HG03097 (cell line): Measurements from ENCODE around the gene HOXC12.

Experiments used
- ATAC-seq: cut with Tn5 transposase; IDR thresholded peaks from one replicate; pipeline ENCODE4 v1.9.1; 2021; ENCODE audit not compliant: unreplicated experiment, low FRiP score

Gene HOXC12

DNA sequence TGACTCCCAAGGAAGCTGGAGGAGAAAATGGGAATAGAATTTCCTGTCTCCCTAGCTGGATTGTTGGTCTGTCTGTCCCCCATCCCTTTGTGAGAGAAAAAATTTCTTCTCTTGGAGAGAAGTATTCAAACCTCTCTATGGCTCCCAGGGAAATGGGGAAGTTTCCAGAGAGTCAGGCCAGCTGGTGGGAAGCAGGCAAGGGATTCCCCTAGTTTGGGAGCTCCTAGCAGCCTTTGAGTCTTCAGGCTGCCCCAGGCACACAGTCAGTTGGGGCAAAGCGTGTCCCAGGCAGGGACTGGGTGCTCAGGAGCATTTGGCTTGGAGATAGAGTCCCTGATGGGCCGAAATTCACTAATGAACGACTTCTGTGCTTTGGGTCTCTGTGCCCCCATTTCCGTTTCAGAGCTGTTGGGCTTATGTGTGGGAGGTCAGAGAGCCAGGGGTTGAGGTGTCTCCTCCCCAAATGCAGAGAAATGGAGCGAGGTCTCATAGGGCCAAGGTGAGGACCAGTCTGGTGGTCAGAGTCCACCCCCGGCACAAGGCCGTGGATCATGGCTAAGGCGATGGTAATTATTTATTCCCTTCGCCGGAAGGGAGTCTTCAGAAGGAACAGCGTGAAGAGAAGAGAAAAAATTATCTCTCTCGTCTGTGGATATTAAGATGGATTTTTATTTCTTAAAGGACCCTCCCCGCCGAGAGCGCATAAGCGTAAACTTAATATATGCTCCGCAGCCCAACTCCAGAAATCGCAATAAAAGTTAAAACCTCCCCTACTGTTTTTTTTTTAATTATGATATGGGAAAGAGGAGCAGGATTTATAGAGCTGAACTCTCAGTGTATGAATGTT is 38.7 kb downstream of the HOXC12 start:
- no peak for ATAC-seq

DNA sequence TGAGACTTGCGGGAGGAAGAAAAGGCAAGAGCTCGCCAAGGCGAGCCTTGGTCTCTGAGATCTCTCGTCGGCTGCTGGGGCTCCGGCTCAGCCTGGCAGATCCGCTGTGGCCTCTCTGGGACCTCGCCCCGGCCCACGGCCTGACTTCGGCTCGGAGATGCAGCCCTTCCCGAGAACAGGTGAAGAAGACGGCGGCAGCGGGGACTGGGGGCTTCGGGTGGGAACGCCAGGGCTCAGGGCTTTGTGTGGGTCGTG is 39.2 kb downstream of the HOXC12 start:
- ATAC-seq = no peak

DNA sequence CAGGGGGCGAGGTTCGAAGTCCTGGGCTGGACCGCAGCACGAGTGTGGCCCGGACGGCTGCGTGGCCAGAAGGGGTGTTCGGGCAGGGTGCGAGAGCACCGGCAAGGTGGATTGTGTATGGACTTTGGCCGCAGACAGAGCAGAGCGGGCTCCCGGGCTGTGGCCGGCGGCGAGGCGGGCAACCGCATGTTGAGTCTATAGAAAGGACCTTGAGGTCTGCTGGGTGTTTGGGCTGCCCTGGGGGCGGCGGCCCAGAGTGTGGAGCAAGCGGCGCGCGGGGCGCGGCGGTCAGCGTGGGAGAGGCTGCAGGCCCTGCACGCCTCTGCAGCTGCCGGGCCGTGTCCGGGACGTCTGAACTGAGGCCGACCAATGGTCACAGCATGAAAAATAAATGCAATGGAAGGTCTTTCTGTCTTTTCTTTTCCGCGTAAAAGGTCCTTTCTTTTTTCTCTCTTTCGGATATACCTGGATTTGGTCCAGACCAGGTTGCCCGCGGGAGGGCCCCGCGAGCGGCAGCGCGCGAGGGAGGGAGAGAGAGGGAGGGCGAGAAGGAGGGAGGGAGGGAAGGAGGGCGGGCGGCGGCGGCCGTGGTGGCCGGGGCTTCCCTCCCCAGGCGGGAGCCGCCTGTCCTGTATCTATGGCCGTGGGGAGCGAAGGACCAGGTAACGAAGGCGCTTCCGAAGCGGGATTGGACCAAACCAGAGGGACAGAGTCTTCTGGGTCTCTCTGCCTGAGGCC is 39.7 kb downstream of the HOXC12 start:
- no peak for ATAC-seq

DNA sequence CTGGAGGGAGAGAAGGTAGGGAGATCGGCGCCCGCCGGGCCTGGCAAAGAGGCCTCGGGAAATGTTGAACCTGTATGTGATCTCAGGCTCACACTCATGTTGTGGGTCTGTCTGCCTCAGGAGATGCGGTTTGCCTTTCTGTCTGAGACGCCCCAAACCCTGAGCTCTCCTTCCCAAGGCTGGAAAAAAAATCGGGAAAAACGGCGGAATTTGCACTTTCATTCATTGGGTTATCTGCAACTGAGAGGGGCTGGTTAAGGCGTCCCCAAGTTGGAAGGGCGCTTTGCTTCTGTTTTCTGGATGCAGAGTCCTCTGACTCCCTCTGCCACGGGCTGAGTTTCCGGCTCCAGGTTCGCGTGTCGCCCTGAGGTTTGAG is 40.3 kb downstream of the HOXC12 start:
- no peak for ATAC-seq

DNA sequence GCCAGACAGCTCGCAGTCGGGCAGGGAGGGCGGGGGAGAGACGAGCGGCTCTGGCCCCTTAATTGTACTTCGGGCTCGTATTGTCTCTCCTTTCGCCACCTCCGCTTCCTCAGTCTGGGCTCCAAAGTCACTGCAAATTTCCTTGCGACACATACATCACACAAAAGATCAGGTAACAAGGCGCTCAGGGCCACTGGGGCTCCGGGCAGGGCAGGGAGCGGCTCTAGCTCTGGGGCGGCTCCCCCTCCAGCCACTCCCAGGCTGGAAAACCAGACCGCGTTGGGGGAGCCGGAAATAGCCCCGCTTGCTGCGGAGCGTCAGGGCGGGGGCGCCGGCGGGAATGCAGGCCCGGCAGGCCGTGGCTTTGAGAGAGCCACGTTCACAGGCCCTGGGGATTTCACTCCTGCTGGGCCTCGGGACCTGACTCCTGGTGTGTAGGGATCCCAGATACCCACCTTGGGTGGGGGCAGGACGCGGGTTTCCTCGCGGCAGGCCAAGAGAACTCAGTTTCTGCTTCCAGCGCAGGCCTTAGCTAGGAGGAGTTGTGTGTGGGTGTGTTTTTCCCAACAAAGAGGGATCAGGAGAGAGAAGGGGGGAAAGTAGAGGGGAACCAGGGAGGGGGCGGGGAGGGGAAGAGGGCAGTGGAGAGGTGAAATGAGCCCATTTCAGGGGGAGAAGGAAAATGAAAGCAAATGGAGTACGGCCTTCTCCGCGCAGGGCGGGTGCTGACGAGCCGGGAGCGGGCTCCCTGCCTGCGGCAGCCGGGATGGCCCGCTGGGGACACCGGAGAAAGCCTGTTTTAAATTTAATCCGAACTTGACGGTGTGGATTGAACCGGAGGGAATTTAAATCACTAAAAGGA is 40.9 kb downstream of the HOXC12 start:
- no peak for ATAC-seq

DNA sequence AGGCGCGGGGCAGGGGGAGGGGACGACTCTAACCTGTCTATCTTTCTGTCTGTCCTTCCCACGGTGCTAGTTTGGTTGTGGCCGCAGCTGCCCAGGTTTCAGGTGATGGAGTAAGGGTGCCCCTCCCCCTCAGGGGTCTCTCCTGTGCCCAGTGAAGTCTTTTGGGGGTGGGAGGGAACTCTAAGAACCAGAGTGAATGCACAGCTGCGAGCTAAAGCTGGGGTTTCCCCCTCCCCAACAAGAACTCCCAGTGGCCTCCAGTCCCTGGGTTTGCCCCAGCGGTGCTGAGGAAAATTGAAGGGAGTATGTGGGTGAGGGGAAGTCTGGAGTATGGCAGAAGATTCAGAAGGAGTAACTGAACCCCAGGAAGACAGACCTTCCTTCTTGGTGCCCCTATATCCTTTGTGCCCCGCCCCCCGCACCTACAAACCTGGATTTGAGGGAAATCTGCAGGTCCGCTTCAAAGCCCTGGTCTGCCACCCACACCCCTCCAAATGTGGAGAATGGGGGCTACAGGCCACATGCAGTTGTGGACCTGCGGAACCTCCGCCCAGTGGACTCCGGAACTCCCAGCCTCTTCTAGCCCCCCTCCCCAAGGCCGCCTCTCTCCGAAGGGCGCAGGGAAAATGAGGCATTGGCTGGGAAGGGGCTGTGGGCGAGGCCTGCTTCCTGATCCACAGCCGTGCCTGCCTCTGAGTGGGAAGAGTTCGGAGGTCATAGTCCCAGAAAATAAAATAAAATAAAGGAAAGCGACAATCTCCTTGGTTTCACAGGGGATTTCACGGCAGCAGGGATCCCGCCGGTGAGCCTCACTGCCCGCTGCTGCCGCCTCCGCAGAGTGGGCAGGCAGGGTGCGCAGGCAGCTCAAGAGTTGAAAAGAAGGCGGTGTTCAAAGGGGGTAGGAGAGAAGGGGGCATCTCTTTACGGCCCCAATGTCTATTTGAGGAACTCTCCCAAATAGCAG is 41.8 kb downstream of the HOXC12 start:
- ATAC-seq = no peak

DNA sequence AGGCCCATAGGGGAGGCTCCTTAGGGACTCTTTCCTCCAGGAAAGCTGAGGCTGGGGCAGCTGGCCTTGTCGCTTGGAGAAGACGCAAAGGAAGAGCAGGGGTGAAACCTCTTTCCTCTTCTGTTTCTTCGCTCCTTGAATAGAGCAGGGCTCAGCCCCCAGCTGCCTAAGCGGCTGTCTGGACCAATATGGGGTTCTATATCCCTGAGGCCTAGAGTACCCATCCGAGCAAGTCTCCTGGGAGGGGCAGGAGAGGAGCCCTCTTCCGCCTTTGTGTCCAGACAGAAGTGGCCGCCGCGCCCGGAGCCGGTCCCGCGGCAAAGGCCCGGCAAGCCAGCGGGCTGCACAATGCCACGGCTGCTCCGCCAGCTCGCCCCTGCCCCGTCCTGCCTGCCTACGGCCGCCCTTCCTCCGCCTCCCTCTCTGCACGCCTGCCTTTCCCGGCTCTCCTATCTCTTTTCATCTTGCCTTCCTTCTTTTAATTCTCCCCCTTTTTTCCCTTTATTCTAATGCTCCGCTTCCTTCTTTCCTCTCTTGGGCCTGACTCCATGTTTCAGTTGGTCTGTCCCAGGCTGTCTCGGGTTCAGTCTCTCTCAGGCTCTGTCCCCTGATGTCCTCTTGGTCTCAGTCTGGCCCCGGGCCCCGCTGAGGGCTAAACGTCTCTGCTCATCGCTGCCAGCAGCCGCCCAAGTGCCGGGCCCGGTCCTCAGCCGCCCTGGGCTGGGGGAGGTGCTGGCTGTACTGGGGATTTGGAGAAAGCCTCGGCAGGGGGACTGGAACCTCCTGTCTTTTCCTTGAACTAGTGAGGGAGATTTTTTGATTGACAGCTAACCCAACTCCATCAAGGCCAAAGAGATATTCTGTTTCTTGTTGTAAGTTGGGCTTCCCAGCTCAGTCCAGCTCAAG is 42.8 kb downstream of the HOXC12 start:
- ATAC-seq = no peak

DNA sequence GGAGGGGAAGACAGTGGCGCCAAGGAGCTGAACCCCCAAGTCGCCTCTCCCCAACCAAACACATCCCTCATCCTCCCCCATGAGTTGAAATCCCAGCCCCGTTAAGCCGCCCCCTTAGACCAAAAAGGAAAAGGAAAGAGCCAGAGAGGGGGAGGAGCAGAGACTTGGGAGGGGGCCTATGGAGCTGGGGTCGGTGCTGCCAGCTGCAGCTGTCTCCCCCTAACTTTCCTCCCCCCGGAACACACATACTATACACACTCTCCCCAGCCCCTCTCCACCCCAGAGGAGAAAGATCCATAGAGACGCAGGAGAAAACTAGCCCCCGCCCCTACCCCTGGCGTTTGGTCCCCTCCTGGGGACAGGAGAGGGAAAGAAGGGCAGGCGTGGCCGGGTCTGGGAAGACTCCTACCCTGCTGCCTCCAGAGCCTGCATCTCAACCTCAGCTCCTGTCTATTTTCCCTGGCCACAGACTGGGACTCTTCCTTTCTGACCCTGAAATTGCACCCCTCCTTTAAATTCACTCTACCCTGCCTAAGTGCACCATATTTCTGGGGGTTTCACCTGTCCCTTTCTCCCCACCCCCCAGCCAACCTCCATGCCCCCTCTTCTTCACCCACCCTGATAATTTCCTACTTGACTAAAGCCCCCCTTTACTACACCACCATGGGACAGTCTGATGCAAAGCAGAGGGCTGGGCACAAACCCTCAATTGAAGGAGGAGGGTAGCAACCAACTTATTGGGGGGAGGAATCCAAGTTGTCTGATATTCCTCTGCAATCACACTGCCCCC is 43.6 kb downstream of the HOXC12 start:
- no peak for ATAC-seq

DNA sequence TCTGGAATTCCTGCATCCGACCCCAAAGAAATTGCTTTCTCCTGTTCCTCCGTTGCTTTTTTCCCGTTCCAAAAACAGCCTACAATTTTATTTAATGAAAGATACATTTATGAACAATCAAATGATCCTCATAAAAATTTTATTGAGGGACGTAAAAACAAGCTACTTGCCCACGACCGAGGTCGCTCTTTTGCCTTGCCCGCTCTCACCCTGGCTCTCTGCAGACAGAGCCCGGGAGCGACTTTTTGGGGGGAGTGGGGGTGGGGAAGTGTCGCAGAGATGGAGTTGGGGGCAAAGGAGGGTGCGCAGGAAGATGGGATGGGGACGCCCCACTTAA is 44.2 kb downstream of the HOXC12 start:
- no peak for ATAC-seq

DNA sequence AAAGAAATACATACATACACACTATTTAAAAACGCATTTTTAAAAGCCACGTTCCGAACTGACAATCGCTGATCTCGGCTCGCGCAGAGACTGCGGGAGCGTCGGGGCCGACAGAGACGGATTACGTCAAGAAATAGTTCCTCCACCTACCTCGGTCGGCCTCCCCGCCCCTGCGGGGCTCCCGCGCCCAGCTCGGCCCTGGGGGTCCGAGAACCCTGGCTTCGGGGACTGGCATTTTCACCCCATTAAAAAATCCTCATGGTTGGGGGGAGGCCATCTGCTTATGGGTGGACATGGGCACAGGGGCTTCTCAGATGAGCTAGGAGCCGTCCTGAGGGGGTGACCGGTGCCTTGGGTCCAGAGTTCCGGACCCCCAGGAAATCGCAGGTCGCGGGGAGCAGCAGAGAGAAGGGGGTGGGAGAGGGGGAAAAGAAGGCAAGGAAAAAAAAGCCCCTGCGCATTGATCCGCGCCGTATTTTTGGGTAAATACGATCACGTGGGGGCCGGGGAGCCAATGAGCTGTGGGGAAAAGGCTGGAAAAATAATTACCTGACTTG is 44.9 kb downstream of the HOXC12 start:
- no peak for ATAC-seq

DNA sequence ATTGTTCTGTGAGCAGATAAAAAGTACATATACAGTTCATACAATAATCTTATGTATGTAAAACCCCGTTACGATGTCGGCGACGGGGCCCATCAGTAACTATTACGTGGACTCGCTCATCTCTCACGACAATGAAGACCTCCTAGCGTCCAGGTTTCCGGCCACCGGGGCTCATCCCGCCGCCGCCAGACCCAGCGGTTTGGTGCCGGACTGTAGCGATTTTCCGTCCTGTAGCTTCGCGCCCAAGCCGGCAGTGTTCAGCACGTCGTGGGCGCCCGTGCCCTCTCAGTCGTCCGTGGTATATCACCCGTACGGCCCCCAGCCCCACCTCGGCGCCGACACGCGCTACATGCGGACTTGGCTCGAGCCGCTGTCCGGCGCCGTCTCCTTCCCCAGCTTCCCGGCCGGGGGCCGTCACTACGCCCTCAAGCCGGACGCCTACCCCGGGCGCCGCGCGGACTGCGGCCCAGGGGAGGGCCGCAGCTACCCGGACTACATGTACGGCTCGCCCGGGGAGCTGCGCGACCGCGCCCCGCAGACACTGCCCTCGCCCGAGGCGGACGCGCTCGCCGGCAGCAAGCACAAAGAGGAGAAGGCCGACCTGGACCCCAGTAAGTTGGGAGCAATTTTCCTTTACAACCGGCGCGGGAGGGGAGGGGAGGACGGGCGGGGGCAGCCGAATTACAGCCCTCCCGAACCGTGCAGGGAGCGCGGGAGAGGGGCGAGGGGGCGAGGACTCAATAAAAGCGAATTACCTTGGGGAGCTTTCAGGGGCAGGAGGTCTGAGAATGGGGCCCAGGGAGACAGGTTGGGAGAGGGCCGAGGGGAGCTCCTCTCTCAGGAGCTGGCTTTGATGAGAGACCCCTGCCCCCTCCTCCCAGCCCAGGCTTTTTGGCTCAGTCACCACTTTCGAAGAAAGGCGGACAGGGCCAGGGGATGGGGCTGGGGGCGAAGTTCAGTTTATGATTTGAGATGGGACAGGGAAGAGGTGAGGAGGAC is 45.7 kb downstream of the HOXC12 start, which contains the start of gene HOXC9:
HOXC9 (plus strand) TSS at position 46 of the 999 bp plus-strand sequence; CDS start at position 74, 28 bp downstream.
- no peak for ATAC-seq

DNA sequence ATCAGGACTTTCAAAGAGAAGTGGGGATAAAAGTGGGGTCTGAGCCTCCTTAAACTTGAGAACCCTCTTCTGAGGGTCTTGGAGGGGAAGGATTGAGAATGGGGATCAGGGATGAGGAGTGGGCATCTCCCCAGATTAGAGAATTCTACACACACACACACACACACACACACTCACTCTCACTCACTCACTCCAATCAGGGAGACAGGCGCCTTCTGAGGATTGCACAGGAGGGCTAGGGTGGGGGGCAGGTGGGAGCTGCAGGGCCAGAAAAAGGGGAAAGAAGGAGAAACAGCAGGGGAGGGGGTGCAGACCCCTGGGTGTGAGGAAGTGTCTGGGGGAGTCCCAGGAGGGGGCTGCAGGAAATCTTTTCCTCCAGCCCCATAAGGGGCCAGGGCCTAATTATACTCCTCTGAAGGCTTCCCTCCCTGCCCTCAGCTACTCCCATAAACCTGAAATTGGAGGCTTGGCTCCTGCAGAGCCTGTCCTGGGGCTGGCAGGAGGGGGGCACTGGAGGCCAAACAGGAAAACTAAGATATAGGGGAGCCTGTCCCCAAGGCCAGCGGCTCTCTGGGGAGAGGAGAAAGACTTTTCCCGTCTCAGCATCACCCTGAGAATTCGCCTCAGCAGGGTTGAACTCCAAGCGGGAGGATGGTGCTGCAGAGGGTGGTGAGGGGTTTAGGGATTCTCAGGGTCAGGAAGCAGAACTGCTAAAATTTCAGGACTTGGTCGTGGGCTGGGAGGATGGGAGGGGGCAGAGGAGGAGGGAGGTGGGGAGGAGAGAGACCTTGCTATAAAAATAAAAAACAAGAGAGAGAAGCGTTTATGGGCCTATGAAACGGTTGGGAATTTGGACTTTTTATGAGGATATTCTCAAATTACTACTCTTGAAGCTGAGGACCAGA is 46.8 kb downstream of the HOXC12 start:
- no peak for ATAC-seq

DNA sequence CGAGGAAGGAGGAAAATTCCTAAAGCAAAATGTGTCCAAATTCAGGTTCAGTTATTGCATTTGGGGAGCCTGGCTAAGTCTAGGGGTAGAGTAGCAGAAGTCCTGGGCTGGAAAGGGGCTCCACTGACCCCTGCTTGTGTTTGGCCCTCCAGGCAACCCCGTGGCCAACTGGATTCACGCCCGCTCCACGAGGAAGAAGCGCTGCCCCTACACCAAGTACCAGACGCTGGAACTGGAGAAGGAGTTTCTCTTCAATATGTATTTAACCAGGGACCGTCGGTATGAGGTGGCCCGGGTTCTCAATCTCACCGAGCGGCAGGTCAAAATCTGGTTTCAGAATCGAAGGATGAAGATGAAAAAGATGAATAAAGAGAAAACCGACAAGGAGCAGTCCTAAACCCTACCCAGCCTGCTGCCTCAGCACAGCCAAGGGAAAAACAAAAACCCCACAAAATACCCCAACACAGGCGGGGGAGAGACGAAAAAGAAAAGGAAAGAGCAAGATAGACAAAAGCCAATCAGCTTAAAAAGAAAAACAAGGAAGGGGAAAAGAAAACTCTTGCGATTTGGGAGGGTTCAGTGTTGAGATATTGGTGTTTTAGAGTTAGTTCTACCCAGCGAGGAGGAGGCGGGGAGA is 47.7 kb downstream of the HOXC12 start:
- no peak for ATAC-seq

DNA sequence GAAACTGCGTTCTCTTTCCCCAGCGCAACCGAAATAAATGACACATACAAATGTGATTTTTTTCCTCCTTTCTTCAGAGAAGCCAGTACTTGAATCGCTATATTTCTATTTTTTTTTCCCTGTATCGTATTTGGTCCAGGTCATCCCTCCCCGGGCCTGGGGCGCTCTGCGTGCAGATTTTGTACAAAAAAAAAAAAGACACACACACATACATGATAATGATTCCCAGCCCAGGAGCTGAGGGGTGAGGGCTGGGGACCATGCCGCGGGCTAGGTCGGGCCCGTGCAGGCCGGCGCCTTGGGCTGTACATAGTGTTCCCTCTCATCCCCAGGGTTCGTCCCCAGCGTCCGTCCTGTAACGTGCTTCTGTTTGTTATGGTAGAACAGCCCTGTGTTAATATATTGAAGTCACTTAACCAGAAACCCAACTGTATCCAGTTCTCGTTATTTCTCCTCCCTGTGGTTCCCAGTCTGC is 48.2 kb downstream of the HOXC12 start:
- no peak for ATAC-seq

DNA sequence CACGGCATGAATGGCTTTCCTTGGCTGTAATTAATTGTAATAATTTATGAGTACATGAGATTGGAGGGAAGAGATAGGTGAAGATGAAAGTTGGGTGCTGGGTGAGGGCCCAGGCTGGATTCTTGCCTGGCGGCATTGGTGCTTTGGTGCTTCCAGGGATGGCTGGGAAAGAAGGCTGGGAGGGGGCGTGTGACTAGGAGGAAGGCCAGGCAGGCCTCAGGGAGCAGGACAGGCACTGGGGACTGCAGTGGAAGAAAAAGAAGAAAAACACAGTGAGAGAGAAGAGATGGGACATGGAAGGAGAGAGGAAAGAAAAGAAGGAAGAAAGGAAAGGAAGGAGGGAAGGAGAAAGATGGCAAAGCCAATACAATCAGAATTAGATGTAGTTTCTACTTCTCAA is 48.9 kb downstream of the HOXC12 start:
- ATAC-seq = no peak
